IMR-90 (cell line): ENCODE results near the gene GARIN5A. TPM values are rescaled to one million over a fixed set of nuclear protein-coding genes. Genes with fewer than 3 reads are reported as not detected.

Experiments used
- ATAC-seq: fragments of 200-7000 bp; cut with Tn5 transposase; 2 replicates; pipeline ENCODE4 v1.9.1; 2020; ENCODE audit warnings: low read depth, mild to moderate bottlenecking, moderate library complexity
- BruUV-seq: library from RNA; stranded (reverse); fragments of 400-500 nt; replicated peaks from 2 replicates; lab custom pipeline; 2021; lab: Mats Ljungman, UMichigan
- CTCF ChIA-PET: fragments of 300-600 bp; formaldehyde crosslinking; extraction: SDS; loops from one replicate; lab custom pipeline; 2021; ENCODE audit warnings: antibody characterized with exemption; lab: Yijun Ruan, JAX
- POLR2A ChIA-PET: fragments of 300-600 bp; sonication (Branson Sonifier 250); formaldehyde crosslinking; loops from one replicate; lab custom pipeline; 2022; ENCODE audit warnings: antibody characterized with exemption; ENCODE audit not compliant: unreplicated experiment; lab: Charles Lee
- DNase-seq: peaks from one replicate; pipeline ENCODE4 v3.0.0; 2013
- H2AFZ ChIP-seq: replicated peaks from 2 replicates; pipeline ENCODE3; 2013; ENCODE audit warnings: low read length, mild to moderate bottlenecking; ENCODE audit not compliant: poor library complexity
- H2AK5ac ChIP-seq: 2 replicates; pipeline ENCODE4 v1.6.1; 2013; ENCODE audit warnings: low read depth, low read length, inconsistent platforms
- H2AK9ac ChIP-seq: replicated peaks from 2 replicates; pipeline ENCODE3; 2013; ENCODE audit warnings: mild to moderate bottlenecking, low read depth, low read length, moderate library complexity; ENCODE audit not compliant: poor library complexity
- H2BK120ac ChIP-seq: 2 replicates; pipeline ENCODE4 v1.6.1; 2013; ENCODE audit warnings: low read depth, low read length, inconsistent platforms
- H2BK15ac ChIP-seq: 3 replicates; pipeline ENCODE4 v1.6.1; 2013; ENCODE audit warnings: low read depth, low read length, inconsistent platforms
- H2BK20ac ChIP-seq: 2 replicates; pipeline ENCODE4 v1.6.1; 2013; ENCODE audit warnings: low read depth, mild to moderate bottlenecking, inconsistent platforms, low read length, moderate library complexity
- H2BK5ac ChIP-seq: 2 replicates; pipeline ENCODE4 v1.6.1; 2013; ENCODE audit warnings: mild to moderate bottlenecking, low read depth, low read length, inconsistent platforms; ENCODE audit not compliant: poor library complexity, severe bottlenecking
- H3K14ac ChIP-seq: replicated peaks from 2 replicates; pipeline ENCODE4 v1.6.1; 2013; ENCODE audit warnings: low read depth, low read length, inconsistent platforms
- H3K18ac ChIP-seq: 2 replicates; pipeline ENCODE4 v1.6.1; 2013; ENCODE audit warnings: low read depth, low read length, control low read depth
- H3K23ac ChIP-seq: 2 replicates; pipeline ENCODE4 v1.6.1; 2013; ENCODE audit warnings: low read depth, low read length, inconsistent platforms
- H3K27ac ChIP-seq: 2 replicates; pipeline ENCODE4 v1.5.1; 2013; ENCODE audit warnings: mild to moderate bottlenecking, control low read depth, low read length; ENCODE audit not compliant: insufficient read depth
- H3K27me3 ChIP-seq: 2 replicates; pipeline ENCODE4 v1.6.1; 2013; ENCODE audit warnings: low read length; ENCODE audit not compliant: control insufficient read depth, insufficient read depth
- H3K36me3 ChIP-seq: 2 replicates; pipeline ENCODE4 v1.6.1; 2013; ENCODE audit warnings: low read length, mixed read lengths; ENCODE audit not compliant: control insufficient read depth, insufficient read depth
- H3K4ac ChIP-seq: 2 replicates; pipeline ENCODE4 v1.6.1; 2013; ENCODE audit warnings: low read depth, low read length, inconsistent platforms
- H3K4me1 ChIP-seq: 2 replicates; pipeline ENCODE4 v1.6.1; 2013; ENCODE audit warnings: low read length, mixed read lengths; ENCODE audit not compliant: control insufficient read depth, insufficient read depth
- H3K4me2 ChIP-seq: 2 replicates; pipeline ENCODE4 v1.6.1; 2013; ENCODE audit warnings: low read depth, mild to moderate bottlenecking, control low read depth, low read length, moderate library complexity
- H3K4me3 ChIP-seq: 2 replicates; pipeline ENCODE4 v1.5.1; 2013; ENCODE audit warnings: low read depth, mild to moderate bottlenecking, control low read depth, low read length, moderate library complexity; ENCODE audit not compliant: insufficient read depth
- H3K56ac ChIP-seq: 2 replicates; pipeline ENCODE4 v1.6.1; 2013; ENCODE audit warnings: low read length, inconsistent platforms; ENCODE audit not compliant: insufficient read depth; ENCODE audit errors: extremely low read depth
- H3K79me1 ChIP-seq, 2 experiments: 2 replicates each; pipeline ENCODE4 v1.6.1; 2013; ENCODE audit warnings: low read length in 2 of 2, inconsistent platforms in 1 of 2, low read depth in 1 of 2
- H3K9ac ChIP-seq: 2 replicates; pipeline ENCODE4 v1.6.1; 2013; ENCODE audit warnings: low read depth, low read length, control low read depth
- H3K9me1 ChIP-seq: 2 replicates; pipeline ENCODE4 v1.6.1; 2013; ENCODE audit warnings: low read length, inconsistent platforms; ENCODE audit not compliant: insufficient read depth
- H3K9me3 ChIP-seq: 2 replicates; pipeline ENCODE4 v1.6.1; 2013; ENCODE audit warnings: low read length; ENCODE audit not compliant: control insufficient read depth, insufficient read depth
- H4K20me1 ChIP-seq: 2 replicates; pipeline ENCODE4 v1.6.1; 2013; ENCODE audit warnings: low read length, inconsistent platforms; ENCODE audit not compliant: insufficient read depth
- H4K5ac ChIP-seq: 2 replicates; pipeline ENCODE4 v1.6.1; 2013; ENCODE audit warnings: mild to moderate bottlenecking, low read depth, low read length, control low read depth
- H4K8ac ChIP-seq, 2 experiments: 2 replicates each; pipeline ENCODE4 v1.6.1; 2013; ENCODE audit warnings: low read depth in 2 of 2, low read length in 2 of 2, control low read depth in 1 of 2, inconsistent platforms in 1 of 2
- H4K91ac ChIP-seq: 2 replicates; pipeline ENCODE4 v1.6.1; 2013; ENCODE audit warnings: low read depth, low read length, inconsistent platforms; ENCODE audit not compliant: insufficient read depth
- CEBPB ChIP-seq: IDR thresholded peaks from 2 replicates; pipeline ENCODE4 v1.6.1; 2012; ENCODE audit warnings: low read depth, low read length, improper control_type of control experiment
- FOS ChIP-seq: fragments of 150-350 bp; IDR thresholded peaks from 2 replicates; pipeline ENCODE4 v1.6.1; 2016; ENCODE audit warnings: low read depth, low read length
- RCOR1 ChIP-seq: IDR thresholded peaks from 2 replicates; pipeline ENCODE4 v1.6.1; 2012; ENCODE audit warnings: mild to moderate bottlenecking, low read length, improper control_type of control experiment; ENCODE audit not compliant: insufficient replicate concordance
- RFX5 ChIP-seq: IDR thresholded peaks from 2 replicates; pipeline ENCODE4 v1.8.0; 2012; ENCODE audit warnings: low read depth, mild to moderate bottlenecking, low read length, moderate library complexity
- SMC3 ChIP-seq: fragments of 150-350 bp; IDR thresholded peaks from 2 replicates; pipeline ENCODE4 v1.6.1; 2016; ENCODE audit warnings: low read depth, mild to moderate bottlenecking, antibody characterized with exemption, low read length, moderate library complexity
- USF2 ChIP-seq: fragments of 150-350 bp; IDR thresholded peaks from 2 replicates; pipeline ENCODE4 v1.6.1; 2017; ENCODE audit warnings: mild to moderate bottlenecking, antibody characterized with exemption, low read length, low read depth
- WGBS, 2 experiments: methylation state at CpG; one replicate each; pipeline versions ENCODE4 v1.1.5 to v1.1.7; 2013; ENCODE audit warnings: missing lambda C conversion rate in 2 of 2; ENCODE audit not compliant: insufficient read length in 1 of 2; ENCODE audit errors: extremely low coverage in 2 of 2; 5-methylcytosine and 5-hydroxymethylcytosine counted together
- dilution Hi-C: fragments of 300-500 bp; cut with HindIII; formaldehyde crosslinking; loops from one replicate; pipeline ENCODE4 v1.14.3; 2018; ENCODE audit warnings: low sequenced_read_pairs; ENCODE audit not compliant: unreplicated experiment
- in situ Hi-C: fragments of 300-500 bp; cut with MboI; formaldehyde crosslinking; loops from 3 replicates; pipeline ENCODE4 v1.14.3; 2019; ENCODE audit warnings: low sequenced_read_pairs, inconsistent platforms, mixed read lengths
- intact Hi-C: fragments of 100-400 bp; cut with micrococcal nuclease; formaldehyde crosslinking; loops from 2 replicates; pipeline ENCODE4 v1.10.0; 2022
- polyA plus RNA-seq, 3 experiments: library from polyadenylated mRNA; depleted of rRNA; stranded (reverse); fragments of >200 nt; gene quantifications; 2 replicates each; pipeline ENCODE4 v1.2.3, GENCODE V29; 2012; ENCODE audit warnings: low replicate concordance in 1 of 3
- total RNA-seq: library from RNA; depleted of rRNA; stranded (reverse); fragments of >200 nt; gene quantifications from 2 replicates; pipeline ENCODE4 v1.2.3, GENCODE V29; 2012
- TF ChIP-seq, protein P1 (sequence below): fragments of 150-350 bp; IDR thresholded peaks from 2 replicates; pipeline ENCODE4 v1.6.1; 2016; ENCODE audit warnings: low read depth, mild to moderate bottlenecking, low read length, moderate library complexity, borderline replicate concordance

GARIN5A gene
- total and polyA plus RNA-seq, 2 of the 4 experiments (the other 2 are of a cell fraction): 0.53 TPM; not detected in 1

DNA sequence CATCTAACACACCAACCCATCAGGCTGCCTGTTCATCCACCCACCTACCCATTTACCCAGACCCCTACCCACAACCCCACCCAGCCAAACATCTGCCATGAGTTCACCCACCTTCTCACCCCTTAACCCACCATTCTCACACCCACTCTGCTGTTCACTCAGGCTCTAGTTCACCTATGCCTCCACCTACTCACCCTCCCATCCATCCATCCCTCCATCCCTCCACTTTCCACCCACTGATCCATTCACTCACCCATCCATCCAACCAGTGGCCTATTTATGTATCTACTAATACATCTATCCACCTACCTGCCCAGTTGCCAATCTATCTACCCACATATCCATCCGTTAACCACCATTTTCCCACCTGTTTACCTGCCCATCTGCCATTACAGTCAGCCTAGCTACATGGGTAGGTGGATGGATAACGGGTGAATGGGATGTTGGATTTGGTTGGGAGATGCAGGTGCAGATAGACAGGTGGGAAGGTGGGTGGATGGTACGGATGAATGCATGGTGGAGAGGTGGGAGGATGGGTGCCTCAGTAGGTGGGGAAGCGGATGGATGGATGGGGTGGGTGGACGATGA, 38.7 kb downstream of the GARIN5A start:
- Histone ChIP-seq H4K8ac (no peak overlapping the region), H2BK20ac (no peak overlapping the region), H3K56ac (no peak overlapping the region), H2AFZ (no peak overlapping the region), H3K4me1 (no peaks in the 10 kb centered on the region), H2BK120ac (no peak overlapping the region), H3K18ac (no peak overlapping the region), H4K20me1 (no peaks in the 10 kb centered on the region), H3K14ac (no peak overlapping the region), H3K79me1 (no peaks in the 10 kb centered on the region), H2BK5ac (no peak overlapping the region), H4K5ac (no peak overlapping the region), H3K27ac (no peak overlapping the region), H3K4me3 (no peak overlapping the region), H3K9me1 (no peaks in the 10 kb centered on the region), H3K4ac (no peak overlapping the region), H3K9me3 (no peaks in the 10 kb centered on the region), H3K36me3 (no peaks in the 10 kb centered on the region), H2AK9ac (no peak overlapping the region), H3K27me3 (peaks cover 14% of the 10 kb centered on the region), H3K9ac (no peak overlapping the region), H2AK5ac (no peak overlapping the region), H4K91ac (no peak overlapping the region), H2BK15ac (no peak overlapping the region), H3K4me2 (no peak overlapping the region), H3K23ac (no peak overlapping the region)
- CTCF ChIA-PET: no interaction called here
- DNase-seq (no peak), ATAC-seq (no peak)
- intact Hi-C loops (no loop called here), in situ Hi-C loops (no loop called here), dilution Hi-C loops (no loop called here)
- no TSS peak for BruUV-seq
- POLR2A ChIA-PET: no interaction called here
- TF ChIP-seq CEBPB: no peak
- TF ChIP-seq USF2: no peak
- no peak for TF ChIP-seq RCOR1
- no peak for TF ChIP-seq FOS
- TF ChIP-seq, protein P1, sequence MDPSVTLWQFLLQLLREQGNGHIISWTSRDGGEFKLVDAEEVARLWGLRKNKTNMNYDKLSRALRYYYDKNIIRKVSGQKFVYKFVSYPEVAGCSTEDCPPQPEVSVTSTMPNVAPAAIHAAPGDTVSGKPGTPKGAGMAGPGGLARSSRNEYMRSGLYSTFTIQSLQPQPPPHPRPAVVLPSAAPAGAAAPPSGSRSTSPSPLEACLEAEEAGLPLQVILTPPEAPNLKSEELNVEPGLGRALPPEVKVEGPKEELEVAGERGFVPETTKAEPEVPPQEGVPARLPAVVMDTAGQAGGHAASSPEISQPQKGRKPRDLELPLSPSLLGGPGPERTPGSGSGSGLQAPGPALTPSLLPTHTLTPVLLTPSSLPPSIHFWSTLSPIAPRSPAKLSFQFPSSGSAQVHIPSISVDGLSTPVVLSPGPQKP: no peak
- no peak for TF ChIP-seq SMC3
- TF ChIP-seq RFX5: no peak
- WGBS, 2 experiments: 86 to 100% methylated on average over 1 of the region's 5 CpGs
